Measurements from ENCODE around the gene TTLL3.
A peak's percentile ranks its signal among the peaks of the same experiment; 100 is the strongest.

The TTLL3 gene

GRCh38 chr3:9883706-9884554 is 73.9 kb downstream of the TTLL3 start:
- no peak overlapping the region for H3K4me3 ChIP-seq (ENCODE audit: low read depth, low read length)
- peak; percentile 55 for DNase-seq (ENCODE audit: low read depth)

GRCh38 chr3:9884555-9885165 is 74.6 kb downstream of the TTLL3 start:
- no peak overlapping the region for H3K4me3 ChIP-seq (ENCODE audit: low read depth, low read length)
- DNase-seq (ENCODE audit: low read depth), result peak; percentile 76
